ENCODE measurements around the gene ANOS1.

DNA sequence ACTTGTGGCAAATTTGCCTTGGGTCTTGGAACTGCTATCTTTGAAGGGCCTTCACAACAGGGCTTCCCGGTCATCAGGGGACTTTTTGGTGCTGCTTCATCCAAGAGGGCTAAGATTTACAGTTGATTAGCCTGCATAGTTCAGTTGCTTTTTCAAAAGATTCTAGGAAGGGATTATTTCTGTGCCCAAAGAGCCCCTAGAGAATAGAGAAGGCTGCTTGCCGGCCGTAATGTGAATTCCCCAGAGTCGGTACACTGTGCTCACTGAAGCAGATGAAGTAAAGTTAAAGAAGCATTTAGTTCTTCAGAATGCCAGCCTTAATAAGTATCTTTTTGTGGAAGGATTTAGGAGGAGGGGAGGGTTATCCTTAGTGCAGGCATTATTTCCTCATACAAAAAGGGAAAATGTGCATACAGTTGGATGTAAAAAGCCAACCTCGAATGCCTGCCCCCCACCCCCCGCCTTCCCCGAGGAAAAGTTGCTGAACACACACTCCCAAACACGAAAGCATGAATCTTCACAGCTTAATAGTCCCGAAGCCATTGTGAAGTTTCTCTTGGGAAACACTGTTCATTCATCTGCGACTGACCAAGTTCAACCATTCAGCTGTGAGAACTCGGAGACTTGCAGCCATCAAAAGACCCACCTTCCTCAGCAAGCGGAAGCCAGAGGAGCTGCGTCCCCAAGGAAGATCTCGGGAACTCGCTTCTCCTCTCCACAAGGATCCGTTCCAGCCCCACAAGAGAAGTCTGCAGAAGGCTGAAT lies 47.6 kb downstream of the ANOS1 start:
- no peak for TF ChIP-seq CTCF (IDR thresholded peaks at IDR 0.05)
- no peak for TF ChIP-seq POLR2A (IDR thresholded peaks at IDR 0.05)
